ENCODE data around the gene NLGN1.

Gene NLGN1

DNA sequence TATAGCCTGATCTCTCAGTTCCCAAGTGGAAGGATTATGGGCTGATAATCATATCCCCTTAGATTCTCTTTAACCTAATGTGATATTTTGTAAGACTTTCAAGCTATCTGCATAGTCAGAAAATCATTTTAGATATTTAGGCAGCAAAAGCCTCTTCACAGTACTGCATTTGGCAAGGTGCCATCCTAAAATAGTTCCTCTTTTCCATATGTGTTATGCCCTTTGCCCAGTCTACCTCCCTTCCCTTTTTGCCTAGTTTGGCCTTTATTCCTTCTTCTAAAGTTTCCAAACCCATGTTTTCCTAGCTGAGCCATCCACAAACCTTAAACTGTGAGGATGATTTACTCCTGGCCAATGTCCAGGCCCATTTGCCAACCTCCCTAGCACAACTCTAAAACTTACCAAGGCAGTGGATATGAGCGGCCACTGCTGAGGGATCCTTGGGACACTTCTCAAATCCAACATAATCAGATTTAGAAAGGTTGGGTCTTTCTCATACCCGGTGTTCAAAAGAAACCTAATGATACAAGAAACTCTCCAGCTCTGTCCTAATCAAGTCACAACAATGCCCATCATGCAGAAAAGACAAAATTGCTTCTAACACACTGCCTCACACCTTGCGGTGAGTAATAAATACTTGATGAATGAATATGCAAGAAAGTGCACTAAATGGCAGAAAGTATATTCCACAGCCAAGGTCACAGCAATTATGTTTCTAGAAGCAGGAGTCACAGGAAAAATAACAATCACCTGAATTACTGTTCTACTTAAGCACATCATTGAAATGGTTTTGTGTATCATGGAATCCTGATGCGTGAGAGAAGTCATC, 493.9 kb downstream of the NLGN1 start:
- peak; percentile 27 for DNase-seq (ENCODE audit: low read depth)
- no peak overlapping the region for H3K4me3 ChIP-seq (ENCODE audit: low read depth, low read length)
- TF ChIP-seq POLR2A (IDR thresholded peaks at IDR 0.05; ENCODE audit: extremely low read depth, insufficient read length) (no peak), MYC (IDR thresholded peaks at IDR 0.05; ENCODE audit: low read depth, low read length) (no peak)
- TF ChIP-seq, protein P1, sequence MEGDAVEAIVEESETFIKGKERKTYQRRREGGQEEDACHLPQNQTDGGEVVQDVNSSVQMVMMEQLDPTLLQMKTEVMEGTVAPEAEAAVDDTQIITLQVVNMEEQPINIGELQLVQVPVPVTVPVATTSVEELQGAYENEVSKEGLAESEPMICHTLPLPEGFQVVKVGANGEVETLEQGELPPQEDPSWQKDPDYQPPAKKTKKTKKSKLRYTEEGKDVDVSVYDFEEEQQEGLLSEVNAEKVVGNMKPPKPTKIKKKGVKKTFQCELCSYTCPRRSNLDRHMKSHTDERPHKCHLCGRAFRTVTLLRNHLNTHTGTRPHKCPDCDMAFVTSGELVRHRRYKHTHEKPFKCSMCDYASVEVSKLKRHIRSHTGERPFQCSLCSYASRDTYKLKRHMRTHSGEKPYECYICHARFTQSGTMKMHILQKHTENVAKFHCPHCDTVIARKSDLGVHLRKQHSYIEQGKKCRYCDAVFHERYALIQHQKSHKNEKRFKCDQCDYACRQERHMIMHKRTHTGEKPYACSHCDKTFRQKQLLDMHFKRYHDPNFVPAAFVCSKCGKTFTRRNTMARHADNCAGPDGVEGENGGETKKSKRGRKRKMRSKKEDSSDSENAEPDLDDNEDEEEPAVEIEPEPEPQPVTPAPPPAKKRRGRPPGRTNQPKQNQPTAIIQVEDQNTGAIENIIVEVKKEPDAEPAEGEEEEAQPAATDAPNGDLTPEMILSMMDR (IDR thresholded peaks at IDR 0.05; ENCODE audit: low read depth, low read length): no peak
- TF ChIP-seq, protein P2, sequence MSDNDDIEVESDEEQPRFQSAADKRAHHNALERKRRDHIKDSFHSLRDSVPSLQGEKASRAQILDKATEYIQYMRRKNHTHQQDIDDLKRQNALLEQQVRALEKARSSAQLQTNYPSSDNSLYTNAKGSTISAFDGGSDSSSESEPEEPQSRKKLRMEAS (IDR thresholded peaks at IDR 0.05; ENCODE audit: low read depth, low read length): no peak

DNA sequence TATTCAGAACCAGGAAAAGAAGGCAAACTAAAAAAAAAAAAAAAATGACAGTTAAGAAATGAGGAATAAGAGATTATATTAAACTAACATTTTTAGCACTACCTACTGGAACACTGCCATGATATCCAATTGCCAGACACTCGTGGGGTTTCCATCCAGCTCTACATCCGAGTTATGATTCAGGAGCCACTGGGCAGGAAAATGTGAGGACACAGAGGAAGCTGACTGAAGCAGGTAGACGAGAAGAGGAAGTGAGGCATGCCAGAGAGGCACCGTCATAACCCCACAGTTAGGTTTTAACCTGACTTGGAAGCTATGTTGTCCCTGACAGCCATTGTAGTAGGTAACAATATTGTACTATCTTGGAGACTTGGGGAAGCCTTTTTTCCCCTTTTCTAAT, 495.0 kb downstream of the NLGN1 start:
- no peak overlapping the region for H3K4me3 ChIP-seq (ENCODE audit: low read depth, low read length)
- TF ChIP-seq, protein P2 (IDR thresholded peaks at IDR 0.05; ENCODE audit: low read depth, low read length): no peak
- TF ChIP-seq POLR2A (IDR thresholded peaks at IDR 0.05; ENCODE audit: extremely low read depth, insufficient read length) (no peak), MYC (IDR thresholded peaks at IDR 0.05; ENCODE audit: low read depth, low read length) (no peak)
- TF ChIP-seq, protein P1 (IDR thresholded peaks at IDR 0.05; ENCODE audit: low read depth, low read length): no peak
- no peak for DNase-seq (ENCODE audit: low read depth)

DNA sequence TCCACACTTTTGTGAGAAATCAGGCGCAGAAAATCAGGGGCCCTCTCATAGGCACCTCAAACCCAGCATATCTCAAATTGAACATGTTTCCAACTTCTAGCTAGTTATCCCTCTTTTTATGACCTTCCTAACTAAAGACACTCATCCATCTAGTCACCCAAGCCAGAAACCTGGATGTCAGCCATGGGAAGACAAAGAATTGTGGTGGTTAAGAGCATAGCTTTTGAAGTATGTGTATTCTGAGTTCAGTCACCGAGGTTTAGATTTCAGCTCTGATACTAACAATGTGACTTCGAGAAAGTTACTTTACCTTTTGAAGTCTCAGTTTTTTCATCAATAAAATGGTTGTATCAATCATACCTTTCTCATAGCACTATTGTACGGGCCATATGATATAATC, 495.5 kb downstream of the NLGN1 start:
- TF ChIP-seq, protein P1 (IDR thresholded peaks at IDR 0.05; ENCODE audit: low read depth, low read length): no peak
- TF ChIP-seq POLR2A (IDR thresholded peaks at IDR 0.05; ENCODE audit: extremely low read depth, insufficient read length): no peak
- no peak overlapping the region for H3K4me3 ChIP-seq (ENCODE audit: low read depth, low read length)
- no peak for DNase-seq (ENCODE audit: low read depth)

DNA sequence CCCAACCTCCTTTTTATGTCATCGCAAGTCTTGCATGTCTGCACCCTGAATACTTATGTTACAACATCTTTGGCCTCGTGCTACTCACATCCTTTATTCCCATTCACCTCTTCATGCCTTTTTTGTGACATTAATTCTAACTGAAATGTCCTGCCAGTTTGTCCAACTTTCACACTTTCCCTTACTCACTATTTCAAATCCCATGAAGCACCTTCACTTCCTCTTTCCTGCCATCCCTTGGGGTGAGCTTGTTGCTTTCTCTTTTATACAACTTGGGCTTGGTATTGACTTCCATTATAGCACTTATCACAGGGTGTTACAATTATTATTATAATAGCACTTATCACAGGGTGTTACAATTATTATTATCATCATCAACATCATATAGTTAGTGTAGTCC, 496.3 kb downstream of the NLGN1 start:
- DNase-seq (ENCODE audit: low read depth): peak; percentile 7
- TF ChIP-seq MYC (IDR thresholded peaks at IDR 0.05; ENCODE audit: low read depth, low read length) (no peak), POLR2A (IDR thresholded peaks at IDR 0.05; ENCODE audit: extremely low read depth, insufficient read length) (no peak)
- TF ChIP-seq, protein P1 (IDR thresholded peaks at IDR 0.05; ENCODE audit: low read depth, low read length): no peak
- TF ChIP-seq, protein P2 (IDR thresholded peaks at IDR 0.05; ENCODE audit: low read depth, low read length): no peak
- no peak overlapping the region for H3K4me3 ChIP-seq (ENCODE audit: low read depth, low read length)

DNA sequence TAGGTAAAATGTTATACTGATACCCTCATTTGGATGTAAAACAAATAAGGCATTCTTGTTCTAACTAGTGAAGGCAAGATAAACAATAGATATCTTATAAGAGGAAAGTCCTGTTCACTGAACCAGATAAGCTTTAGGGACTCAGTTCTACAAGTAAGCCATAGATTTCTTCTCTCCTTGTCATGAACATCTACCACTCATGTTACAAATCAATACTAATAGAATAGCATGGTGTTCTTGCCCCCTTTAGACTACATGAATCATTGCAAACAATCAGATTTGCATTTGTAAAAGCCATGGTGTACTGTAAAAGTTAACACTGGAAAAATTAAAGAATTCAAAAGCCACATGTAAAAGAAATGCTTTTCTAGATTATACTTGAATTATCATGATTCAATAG, 500.1 kb downstream of the NLGN1 start:
- no peak for DNase-seq (ENCODE audit: low read depth)
- H3K4me3 ChIP-seq (ENCODE audit: low read depth, low read length): no peak overlapping the region
- TF ChIP-seq, protein P1 (IDR thresholded peaks at IDR 0.05; ENCODE audit: low read depth, low read length): no peak
- TF ChIP-seq, protein P2 (IDR thresholded peaks at IDR 0.05; ENCODE audit: low read depth, low read length): no peak
- TF ChIP-seq MYC (IDR thresholded peaks at IDR 0.05; ENCODE audit: low read depth, low read length) (no peak), POLR2A (IDR thresholded peaks at IDR 0.05; ENCODE audit: extremely low read depth, insufficient read length) (no peak)

Measured in NB4 (cell line).